GM19455 (cell line): ENCODE data around the gene TIGD1.
"Not testable (repeated sequence)": the region's sequence is repeated elsewhere in the genome, so short reads cannot be mapped to it uniquely, and the experiment has no call there.

Experiments
- ATAC-seq: cut with Tn5 transposase; IDR thresholded peaks from one replicate; pipeline ENCODE4 v1.9.1; 2021; ENCODE audit not compliant: unreplicated experiment

Gene TIGD1

GRCh38 chr2:232540441-232541041 lies 9.8 kb downstream of the TIGD1 start:
- ATAC-seq, result no peak

GRCh38 chr2:232539298-232540231 lies 10.8 kb downstream of the TIGD1 start, which contains the start of gene CHRNG:
Gene CHRNG, plus strand, starts transcription at chr2:232539692. Its CDS starts 56 bp downstream, at chr2:232539748.
- no peak for ATAC-seq

- no peak for ATAC-seq
Measured at GRCh38 chr2:232538671-232539070, 11.7 kb downstream of the TIGD1 start.

- no peak for ATAC-seq
Measured at GRCh38 chr2:232537499-232537898, 12.9 kb downstream of the TIGD1 start.

- ATAC-seq, result no peak
Measured at GRCh38 chr2:232537079-232537478, 13.3 kb downstream of the TIGD1 start.

GRCh38 chr2:232535761-232536530 lies 14.4 kb downstream of the TIGD1 start:
- no peak for ATAC-seq

- no peak for ATAC-seq
Measured at GRCh38 chr2:232534940-232535651, 15.3 kb downstream of the TIGD1 start.

GRCh38 chr2:232533944-232534710 lies 16.2 kb downstream of the TIGD1 start:
- no peak for ATAC-seq

- not testable (repeated sequence) for ATAC-seq
Measured at GRCh38 chr2:232532821-232533220, 17.5 kb downstream of the TIGD1 start.

GRCh38 chr2:232532419-232532818 lies 17.9 kb downstream of the TIGD1 start:
- ATAC-seq, result no peak

- ATAC-seq, result no peak
Measured at GRCh38 chr2:232530626-232531260, 19.6 kb downstream of the TIGD1 start.

GRCh38 chr2:232529806-232530547 lies 20.4 kb downstream of the TIGD1 start:
- no peak for ATAC-seq

- ATAC-seq, result no peak
Measured at GRCh38 chr2:232528746-232529460, 21.5 kb downstream of the TIGD1 start.

GRCh38 chr2:232527905-232528470 lies 22.4 kb downstream of the TIGD1 start:
- ATAC-seq, result no peak

GRCh38 chr2:232526372-232526941 lies 23.9 kb downstream of the TIGD1 start:
- ATAC-seq, result no peak

- ATAC-seq, result no peak
Measured at GRCh38 chr2:232525791-232526371, 24.5 kb downstream of the TIGD1 start, which contains the start of gene CHRND. Gene CHRND, plus strand, starts transcription at chr2:232526160. Its CDS starts 56 bp downstream, at chr2:232526216.

GRCh38 chr2:232525199-232525598 lies 25.2 kb downstream of the TIGD1 start:
- no peak for ATAC-seq
